HG02763 (cell line): ENCODE measurements around the gene CTH.
"Not testable (repeated sequence)": the region's sequence is repeated elsewhere in the genome, so short reads cannot be mapped to it uniquely, and the experiment has no call there.

Experiments
- ATAC-seq: cut with Tn5 transposase; IDR thresholded peaks from one replicate; pipeline ENCODE4 v1.9.1; 2021; ENCODE audit warnings: mild to moderate bottlenecking, moderate library complexity; ENCODE audit not compliant: unreplicated experiment

The CTH gene

DNA sequence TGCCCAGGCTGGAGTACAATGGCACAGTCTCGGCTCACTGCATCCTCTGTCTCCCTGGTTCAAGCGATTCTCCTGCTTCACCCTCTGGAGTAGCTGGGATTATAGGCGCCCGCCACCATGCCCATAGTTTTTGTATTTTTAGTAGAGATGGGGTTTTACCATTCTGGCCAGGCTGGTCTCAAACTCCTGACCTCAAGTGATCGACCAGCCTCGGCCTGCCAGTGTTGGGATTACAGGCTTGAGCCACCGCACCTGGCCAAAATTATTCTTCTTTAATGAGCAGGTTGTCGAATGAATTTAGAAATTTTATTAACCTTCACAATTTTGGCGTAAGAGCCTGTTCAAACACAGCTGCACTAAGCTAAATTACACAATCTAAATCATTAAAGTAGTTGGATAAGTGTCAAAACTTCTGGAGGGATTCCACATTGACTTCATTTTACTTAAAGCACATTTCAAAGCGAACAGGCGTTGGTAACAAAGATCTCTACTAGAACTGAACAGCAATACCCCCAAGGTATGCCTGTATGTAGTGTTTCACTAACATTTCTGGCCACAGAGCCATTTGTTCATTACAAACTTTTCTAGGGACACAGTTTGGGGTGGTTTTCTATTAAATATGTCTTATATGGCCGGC lies 5.2 kb upstream of the CTH start:
- ATAC-seq: no peak

DNA sequence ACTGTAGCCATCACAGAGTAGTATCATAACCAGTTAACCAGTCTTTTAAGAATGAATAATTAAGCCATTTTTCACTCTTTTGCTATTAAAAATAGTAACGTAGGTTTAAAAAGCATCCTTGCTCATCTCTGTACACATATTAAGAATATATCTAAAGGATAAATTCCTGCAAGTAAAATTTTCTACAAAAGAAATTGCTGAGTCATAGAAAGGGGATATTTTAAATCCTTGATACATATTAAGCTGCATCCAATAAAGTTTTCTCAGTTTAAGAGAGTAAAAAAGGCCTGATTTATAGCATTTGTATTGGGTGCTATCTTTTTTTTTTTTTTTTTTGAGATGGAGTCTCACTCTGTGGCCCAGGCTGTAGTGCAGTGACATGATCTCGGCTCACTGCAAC lies 1.9 kb upstream of the CTH start:
- ATAC-seq: no peak

DNA sequence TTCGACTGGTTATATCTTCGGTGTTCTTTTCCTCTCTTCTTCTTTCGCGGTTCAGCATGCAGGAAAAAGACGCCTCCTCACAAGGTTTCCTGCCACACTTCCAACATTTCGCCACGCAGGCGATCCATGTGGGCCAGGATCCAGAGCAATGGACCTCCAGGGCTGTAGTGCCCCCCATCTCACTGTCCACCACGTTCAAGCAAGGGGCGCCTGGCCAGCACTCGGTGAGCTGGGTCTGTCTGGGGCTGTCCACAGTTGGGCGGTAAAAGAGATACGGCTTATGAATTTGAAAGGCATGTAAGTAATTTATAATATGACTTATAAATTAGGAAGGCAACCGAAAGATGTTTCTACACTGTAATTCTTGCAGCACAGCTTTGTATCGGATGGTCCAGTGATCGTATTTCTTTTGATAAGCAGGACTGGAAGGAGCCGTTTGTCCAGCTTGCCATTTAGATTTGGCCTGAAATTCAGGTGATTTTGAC lies 334 bp downstream of the CTH start:
- peak; percentile 0 for ATAC-seq

DNA sequence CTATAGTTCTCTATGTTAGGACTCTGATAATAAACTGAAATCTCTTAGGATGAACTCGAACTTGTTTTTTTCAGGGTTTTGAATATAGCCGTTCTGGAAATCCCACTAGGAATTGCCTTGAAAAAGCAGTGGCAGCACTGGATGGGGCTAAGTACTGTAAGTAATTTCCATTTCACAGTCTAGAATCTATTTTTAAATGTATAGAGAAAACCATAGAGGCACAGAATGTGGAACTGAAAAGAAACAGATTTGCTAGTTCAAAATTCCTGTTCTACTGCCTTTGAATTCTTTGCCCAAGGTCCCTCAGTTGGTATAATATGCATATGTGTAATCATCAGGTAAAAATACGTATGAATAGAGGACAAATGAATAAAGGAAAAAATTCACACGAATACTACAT lies 4.8 kb downstream of the CTH start:
- ATAC-seq: no peak

DNA sequence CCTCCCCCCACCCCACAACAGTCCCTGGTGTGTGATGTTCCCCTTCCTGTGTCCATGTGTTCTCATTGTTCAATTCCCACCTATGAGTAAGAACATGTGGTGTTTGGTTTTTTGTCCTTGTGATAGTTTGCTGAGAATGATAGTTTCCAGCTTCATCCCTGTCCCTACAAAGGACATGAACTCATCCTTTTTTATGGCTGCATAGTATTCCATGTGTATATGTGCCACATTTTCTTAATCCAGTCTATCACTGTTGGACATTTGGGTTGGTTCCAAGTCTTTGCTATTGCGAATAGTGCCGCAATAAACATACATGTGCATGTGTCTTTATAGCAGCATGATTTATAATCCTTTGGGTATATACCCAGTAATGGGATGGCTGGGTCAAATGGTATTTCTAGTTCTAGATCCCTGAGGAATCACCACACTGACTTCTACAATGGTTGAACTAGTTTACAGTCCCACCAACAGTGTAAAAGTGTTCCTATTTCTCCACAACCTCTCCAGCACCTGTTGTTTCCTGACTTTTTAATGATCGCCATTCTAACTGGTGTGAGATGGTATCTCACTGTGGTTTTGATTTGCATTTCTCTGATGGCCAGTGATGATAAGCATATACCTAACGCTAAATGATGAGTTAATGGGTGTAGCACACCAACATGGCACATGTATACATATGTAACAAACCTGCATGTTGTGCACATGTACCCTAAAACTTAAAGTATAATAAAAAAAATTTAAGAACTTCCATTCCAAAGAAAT lies 8.1 kb downstream of the CTH start:
- ATAC-seq: not testable (repeated sequence)

DNA sequence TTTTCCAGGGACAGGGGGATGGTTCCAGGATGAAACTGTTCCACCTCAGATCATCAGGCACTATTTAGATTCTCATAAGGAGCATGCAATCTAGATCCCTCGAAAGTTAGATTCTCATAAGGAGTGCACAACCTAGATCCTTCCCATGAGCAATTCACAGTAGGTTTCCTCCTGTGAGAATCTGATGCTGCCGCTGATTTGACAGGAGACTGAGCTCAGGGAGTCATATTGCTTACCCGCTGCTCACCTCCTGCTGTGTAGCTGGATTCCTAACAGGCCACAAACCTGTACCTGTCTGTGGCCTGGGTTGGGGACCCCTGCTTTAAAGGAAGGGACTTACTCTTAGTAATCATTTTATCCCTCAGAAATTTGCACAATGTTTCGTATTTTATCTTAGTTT lies 9.3 kb downstream of the CTH start:
- no peak for ATAC-seq

DNA sequence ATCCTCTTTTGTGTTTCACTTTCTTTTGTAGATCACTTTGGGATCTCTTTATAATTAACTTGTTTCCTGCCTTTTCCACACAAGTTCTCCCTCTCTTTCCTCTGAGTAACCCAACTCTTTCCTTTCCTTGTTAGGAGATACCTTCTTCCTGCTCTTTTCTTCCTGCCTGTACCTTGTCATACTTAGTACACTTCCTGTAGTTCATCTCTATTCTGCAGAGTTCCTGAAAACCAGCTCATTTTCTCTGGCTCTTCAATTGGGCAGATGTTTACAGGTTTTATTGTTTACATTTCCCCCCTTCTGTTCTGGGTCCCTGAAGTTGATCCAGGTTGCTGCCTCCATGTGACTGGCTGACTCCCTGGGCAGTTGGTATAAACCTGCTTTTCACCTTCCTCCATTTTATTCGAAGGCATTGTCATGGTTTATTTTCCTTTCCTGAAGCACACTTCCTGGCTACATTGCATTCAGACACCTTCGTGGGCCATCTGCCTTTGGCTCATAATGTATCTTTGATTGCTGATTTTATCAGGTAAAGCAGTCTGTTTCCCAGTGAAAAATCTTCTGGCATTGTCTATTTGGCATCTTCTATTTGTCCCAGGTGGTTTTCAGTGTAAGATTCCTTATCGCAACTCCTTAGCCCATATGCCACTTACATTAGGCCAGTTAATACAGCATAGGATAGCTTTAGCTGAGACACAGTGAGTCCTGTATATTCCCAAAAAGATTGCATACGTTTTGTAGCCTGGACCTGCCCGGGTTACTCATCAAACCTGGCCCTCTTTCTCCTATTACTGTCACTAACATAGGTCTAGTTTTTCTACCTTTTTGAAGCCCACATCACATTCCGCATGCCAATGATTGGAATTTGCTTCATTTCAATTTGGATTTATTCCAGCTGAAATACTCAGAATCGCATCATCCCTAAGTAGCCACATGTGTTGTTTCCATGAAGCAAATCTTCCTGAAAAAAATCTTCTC lies 15.4 kb downstream of the CTH start:
- no peak for ATAC-seq

DNA sequence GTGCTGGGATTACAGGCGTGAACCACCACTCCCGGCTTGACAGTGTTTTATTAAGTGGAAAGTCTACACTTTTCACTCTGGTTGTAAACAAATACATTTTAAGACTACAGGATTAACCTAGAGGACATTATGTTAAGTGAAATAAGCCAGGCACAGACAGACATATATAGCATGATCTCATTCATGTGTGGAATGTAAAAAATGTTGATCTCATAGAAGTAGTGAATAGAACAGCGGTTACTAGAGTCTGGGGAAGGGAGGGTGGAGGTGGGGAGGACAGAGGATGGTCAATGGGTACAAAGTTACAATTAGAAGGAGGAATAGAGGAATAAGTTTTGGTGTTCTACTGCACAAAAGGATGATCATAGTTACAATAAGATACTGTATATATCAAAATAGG lies 16.9 kb downstream of the CTH start:
- no peak for ATAC-seq

DNA sequence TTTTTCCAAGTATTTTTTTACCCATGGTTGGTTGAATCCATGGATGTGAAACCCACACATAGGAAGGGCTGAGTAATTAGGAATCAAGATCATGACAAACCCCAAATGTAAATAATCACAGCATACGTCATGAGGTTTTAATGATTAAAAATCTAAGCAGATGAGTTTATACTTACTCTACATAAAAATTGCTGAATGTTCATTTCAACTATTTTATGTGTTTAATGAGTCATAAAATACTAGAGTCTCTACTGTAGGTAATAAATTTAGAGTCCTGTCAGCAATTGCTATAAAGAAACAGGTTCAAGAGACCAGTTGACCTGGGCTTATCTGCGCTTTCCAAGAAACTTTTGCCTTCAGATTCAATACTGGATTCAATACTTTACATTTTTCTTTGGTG lies 18.2 kb downstream of the CTH start:
- ATAC-seq: no peak

DNA sequence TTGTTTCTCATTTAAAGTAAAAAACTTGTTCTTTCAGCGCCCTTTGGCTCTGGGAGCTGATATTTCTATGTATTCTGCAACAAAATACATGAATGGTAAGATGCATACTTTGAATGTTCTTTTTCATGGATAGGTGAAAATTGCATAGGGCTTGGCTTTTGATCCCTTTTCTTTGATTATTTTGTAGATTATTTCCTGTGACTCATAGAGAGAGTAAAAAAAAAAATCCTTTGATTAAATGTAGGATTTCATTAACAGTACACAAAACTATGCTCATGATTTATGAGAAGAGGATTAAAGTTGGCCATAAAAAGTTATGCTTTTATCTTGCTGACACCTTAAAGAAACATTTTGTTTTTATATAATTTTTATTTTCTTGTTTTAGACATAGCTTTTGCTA lies 18.7 kb downstream of the CTH start:
- no peak for ATAC-seq

DNA sequence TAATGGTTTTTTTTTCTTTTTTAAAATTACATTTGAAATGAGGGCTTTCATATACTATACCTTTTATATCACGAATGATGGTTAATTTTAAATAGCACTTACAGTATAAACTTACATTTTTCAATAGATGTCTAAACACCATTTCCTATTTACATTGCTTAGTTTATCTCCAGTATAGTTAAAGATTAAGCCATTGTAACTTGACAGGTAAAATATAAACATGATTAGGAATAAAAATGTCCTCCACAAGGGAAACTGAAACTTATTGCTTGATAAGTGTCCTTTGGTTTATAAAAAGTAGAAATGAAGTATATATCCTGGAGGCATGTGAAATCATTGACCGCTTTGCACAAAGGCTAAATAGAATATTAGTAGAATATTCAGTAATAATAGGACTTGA lies 20.2 kb downstream of the CTH start:
- ATAC-seq: no peak

DNA sequence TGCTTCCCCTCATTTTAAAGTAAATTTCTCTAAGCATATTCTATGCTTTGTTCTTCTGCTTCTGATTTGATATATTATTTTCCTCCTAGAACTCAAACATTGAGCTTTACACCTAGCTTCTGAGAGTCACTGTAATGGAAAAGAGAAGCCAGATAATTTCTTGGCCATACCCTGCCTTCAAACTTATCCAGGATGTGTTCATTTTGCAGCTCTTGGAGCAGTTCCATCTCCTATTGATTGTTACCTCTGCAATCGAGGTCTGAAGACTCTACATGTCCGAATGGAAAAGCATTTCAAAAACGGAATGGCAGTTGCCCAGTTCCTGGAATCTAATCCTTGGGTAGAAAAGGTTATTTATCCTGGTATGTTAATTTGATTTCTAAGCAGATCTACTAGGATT lies 20.8 kb downstream of the CTH start:
- ATAC-seq: no peak

DNA sequence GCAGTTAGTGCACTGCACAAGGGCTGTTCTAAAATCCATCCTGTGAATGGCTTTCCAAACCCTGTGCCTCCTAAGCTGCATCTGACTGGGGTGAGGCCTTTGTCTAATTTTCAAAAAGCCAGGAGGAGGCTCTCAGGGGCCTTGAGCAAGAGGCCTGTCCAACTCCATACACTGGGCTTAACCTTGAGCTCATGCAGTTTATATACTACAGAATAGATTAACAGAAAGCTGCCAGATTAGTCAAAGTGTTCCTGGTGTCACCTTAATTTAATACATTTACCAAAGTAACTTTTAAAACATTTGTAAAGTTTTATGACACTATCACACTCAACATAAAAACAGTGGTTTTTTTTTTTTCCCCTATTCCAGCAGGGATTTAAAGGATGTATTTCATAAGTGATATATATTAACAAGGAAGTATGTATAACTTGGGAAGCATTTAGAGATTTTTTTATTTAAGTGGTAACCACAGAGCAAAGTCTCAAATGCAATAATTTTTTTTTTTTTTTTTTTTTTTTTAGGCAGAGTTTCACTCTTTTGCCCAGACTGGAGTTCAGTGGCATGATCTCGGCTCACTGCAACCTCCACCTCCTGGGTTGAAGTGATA lies 23.3 kb downstream of the CTH start:
- ATAC-seq: no peak

DNA sequence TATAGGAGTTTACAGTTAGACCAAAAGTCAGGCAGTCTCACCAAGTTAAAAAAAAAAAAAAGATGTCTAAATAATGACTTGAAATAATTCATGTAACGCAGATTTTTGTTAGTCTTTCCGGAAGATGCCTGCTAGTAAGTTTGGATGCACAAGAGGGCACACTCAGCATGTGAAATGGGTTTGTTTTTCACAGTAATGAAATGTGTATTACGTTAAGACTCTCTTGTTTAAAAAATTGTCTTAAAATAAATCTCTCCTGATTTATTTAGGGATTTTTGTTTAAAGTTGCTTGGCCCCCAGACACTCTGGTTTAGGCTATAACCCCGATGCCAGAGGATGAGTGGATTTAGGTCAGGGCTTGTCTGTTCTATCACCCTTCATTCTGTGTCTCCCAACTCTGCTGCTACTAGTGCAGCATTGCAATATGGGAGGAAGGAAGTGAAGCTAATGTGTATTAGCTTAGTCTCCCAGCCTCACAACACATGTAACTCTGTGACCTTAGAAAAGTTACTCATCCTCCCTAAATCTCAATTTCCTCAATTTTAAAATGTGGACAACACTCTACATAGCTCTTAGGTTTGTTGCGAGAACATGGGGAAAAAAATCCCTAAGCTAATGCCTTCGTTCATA lies 25.7 kb downstream of the CTH start:
- ATAC-seq: no peak

DNA sequence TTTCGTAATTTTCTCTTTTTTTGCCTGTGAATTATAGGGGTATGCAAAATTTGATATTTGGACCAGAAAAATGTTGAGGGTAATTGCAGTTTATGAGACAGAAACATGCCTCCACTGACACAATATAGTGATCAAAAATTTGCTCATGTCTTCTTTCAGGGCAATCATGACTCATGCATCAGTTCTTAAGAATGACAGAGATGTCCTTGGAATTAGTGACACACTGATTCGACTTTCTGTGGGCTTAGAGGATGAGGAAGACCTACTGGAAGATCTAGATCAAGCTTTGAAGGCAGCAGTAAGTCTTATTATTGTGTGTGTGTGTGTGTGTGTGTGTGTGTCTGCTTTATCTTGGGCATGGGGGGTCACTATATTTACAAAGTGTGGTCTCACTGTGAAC lies 27.5 kb downstream of the CTH start:
- no peak for ATAC-seq

DNA sequence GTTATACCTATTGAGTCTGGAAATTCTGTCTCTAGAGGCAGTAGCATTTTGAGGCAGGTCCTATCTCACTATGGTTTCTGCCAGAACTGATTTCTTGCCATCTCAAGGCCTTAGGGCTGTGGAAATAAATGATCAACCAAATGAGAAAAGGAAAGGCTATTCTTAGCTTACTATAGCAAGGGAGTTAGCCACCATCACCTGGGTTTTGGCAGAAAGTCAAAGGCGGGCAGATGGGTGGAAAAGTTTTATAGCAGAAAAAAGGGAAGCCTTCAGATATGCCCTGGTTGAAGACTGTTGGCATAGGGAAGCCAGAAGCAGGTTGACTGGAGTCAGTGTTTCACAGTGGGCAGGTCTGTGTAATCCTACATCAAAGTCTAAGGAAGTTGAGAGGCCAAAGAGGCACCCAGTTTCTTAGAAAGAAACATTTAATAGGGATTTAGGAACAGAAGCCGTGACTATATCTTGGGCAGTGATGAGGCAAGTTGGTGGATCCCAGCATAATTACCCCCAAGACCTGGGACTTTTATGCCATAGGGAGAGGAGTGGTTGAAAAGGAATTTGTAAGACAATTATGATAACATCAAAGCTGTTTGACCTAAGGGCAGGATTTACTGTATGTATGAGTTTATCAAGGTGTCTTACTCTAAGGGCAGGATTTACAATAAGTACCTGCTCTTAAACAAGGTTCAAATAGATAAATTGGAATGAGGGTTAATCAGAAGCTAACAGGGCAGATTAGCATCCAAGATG lies 29.7 kb downstream of the CTH start:
- ATAC-seq: no peak

DNA sequence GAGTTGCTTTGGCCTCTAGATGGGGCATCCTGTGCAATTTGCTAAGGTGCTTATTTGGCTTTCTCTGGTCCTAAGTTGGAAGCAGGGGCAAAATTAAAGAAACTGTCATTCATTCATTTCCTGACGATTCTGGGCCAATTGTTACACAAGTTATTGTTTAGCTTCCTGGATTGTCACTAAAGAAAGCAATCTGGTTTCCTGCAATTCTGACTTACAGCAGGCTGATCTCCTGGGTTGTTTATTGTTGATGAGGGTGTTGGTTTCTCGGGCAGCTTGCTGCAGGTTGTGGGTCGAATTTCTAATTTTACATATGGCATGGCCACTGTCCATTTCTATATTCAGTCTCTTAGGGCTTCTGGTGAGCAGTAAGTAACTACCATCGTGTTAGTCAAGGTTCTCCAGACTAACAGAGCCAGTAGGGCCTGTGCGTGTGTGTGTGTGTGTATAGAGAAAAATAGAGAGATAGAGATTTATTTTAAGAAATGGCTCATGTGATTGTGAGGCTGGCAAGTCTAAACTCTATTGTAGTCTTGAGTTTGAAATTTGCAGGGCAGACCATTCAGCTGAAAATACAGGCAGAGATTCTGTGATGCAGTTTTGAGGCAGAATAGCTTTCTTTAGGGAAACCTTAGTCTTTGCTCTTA lies 30.4 kb downstream of the CTH start:
- no peak for ATAC-seq

DNA sequence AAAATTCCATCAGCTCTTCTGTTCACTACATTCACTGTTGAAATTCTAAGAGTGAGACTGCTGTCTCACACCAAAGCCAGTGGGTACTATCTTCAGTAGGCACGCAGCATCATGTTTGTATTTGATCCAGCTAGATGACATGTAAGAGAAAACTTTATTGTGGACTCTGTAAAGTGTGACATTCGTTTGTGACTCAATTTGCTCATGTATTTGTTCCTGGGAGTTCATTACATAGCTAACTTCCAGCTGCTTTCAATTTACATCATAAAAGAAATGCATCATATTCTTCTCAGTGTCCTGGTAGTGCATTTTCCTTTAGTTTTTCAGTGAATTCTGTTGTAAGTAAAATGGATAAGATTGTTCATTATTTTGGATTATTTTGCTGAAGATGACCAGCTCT lies 31.4 kb downstream of the CTH start:
- no peak for ATAC-seq

DNA sequence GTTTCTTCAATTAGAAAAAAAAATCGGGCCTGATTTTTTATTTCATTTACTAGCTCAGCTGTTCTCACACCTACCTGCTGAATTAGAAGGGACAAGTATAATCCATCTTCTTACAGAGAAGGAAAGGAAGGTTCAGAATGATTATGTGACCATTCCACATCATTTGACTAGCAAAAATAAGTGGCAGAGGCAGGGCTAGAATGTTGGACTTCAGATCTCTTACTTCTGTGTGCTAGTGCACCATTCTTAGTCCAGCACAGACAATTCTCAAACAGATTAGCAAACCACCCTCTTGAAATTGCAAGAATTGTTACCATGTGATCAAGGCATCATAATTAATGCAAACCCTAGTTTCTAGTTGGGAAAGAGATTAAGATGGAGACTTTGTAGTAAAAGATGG lies 32.7 kb downstream of the CTH start:
- no peak for ATAC-seq
